Esophagus muscularis mucosa (tissue), 3 donors: Measurements from ENCODE around the gene RAB40C.

Experiments used
- CTCF ChIP-seq, 3 experiments: fragments of 200-600 bp in 2 of 3; fragments of 450-650 bp in 1 of 3; sonication (generic) in 2 of 3; IDR thresholded peaks; one replicate each; pipeline ENCODE4 v1.5.1; 2017 to 2019; ENCODE audit warnings: antibody characterized with exemption in 3 of 3, mild to moderate bottlenecking in 2 of 3, moderate library complexity in 1 of 3
- POLR2AphosphoS5 ChIP-seq, 2 donors: sonication (generic); formaldehyde crosslinking; IDR thresholded peaks; one replicate each; pipeline ENCODE4 v1.6.1; 2017; ENCODE audit warnings: antibody characterized with exemption in 2 of 2

- TF ChIP-seq CTCF (IDR thresholded peaks at IDR 0.05), result no peak
- TF ChIP-seq POLR2AphosphoS5 (IDR thresholded peaks at IDR 0.05), result no peak
These were observed 435 bp downstream of the RAB40C start for GRCh38 chr16:590188-590814.
